ENCODE measurements around the gene AK9.
"Not testable (repeated sequence)": the region's sequence is repeated elsewhere in the genome, so short reads cannot be mapped to it uniquely, and the experiment has no call there.

AK9 gene

DNA sequence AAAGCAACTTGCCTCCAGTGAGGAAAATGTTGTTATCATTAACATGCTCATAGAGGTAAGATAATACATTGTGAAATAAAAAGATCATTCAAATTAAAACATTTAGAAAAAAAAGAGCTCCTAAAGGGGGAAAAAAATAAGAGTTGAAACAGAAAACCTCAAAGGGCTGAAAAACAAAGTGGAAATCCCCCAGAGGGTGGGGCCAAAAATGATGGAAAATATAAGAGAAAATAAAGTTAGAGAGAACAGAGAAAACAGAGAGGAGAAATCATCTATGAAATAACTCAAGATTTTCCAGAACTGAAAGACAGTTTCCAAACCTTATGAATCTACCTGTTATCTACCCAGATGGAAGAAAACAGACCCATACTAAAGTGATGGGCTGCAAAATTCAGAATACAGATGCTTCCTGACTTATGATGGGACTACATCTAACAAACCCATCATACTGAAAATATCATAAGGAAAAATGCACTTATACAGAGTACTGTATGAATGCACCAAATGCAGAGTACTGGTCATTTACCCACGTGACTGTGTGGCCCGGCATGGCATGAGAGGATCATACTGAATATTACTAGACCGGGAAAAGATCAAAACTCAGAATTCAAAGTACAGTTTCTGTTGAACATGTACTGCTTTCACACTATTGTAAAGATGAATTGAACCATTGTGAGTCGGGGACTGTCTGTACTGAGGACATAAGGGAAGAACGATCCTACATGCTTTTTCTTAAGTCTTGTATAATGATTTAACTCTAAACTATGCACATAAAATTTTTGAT is 212.0 kb downstream of the AK9 start:
- DNase-seq (ENCODE audit: low read depth) = no peak

DNA sequence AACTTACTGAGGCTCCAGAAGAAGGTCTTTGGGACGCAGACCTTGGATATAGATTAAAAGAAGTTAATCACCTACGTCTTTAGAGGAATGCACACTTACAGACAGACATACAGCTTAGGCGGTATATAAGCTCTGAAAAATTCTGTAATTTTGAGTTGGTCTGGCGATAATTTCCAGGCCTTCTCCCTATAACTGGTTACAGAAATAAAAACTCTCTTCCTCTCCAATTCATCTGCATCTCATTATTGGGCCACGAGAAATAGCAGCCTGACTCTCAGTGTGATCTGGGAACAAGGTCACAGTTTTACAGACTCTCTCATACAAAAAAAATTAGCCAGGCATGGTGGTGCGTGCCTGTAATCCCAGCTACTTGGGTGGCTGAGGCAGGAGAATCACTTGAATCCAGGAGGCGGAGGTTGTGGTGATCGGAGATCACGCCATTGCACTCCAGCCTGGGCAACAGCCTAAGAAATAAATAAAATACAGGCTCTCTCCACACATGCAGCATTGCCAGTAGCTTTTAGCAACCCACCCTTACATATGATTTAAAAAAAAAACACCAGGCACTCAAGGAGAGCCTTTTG is 212.7 kb downstream of the AK9 start:
- DNase-seq (ENCODE audit: low read depth) = no peak

DNA sequence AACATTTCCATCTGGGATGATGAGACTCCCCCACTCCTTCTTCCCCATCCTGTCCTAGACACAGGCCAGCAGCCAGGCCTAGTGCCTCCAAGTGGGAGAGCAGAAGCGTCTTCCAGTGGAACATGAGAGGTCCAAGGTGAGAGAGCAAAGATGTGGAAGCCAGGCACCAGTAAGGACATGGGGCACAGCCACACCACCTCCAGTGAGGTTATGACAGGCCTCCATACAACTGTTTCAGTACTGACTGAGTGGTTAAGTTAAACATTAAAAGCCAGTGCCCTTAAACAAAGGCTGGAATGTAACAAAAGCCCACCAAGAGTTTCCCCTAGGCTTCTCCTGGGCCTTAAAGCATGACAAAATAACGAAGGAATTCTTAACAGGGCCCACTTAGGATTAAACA is 213.3 kb downstream of the AK9 start:
- no peak for DNase-seq (ENCODE audit: low read depth)

DNA sequence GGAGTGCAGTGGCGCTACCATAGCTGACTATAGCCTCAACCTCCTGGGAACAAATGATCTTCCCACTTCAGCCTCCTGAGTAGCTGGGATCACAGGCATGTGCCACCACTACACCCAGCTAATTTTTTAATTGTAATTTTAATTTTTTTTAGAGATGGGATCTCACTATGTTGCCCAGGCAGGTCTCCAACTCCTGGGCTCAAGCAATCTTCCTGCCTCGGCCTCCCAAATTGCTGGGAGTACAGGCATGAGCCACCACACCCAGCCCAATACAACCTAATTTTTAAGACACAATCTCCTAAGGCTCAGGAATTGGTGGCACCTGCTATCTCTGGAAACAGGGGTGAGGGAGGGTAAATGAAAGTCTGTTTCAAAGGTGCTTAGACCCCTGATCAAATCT is 213.8 kb downstream of the AK9 start:
- no peak for DNase-seq (ENCODE audit: low read depth)

DNA sequence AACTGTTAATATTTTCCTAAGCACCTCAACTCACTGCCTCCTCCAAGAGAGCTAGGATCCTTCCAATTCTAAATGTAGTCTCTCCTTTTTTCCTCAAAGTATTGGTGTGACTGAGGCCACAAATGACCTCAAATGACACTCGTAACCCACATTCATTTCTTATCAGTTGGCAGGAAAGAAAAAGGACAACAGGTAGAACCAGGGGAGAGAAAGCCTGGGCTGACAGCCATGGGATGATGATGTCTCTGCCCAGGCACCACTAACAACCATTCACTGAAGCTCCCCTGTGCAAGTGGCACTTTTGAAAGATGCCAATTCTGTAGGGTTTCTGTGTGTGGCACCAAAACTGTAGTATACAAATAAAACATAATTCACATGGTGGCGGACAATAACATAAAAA is 215.4 kb downstream of the AK9 start:
- DNase-seq (ENCODE audit: low read depth) = no peak

DNA sequence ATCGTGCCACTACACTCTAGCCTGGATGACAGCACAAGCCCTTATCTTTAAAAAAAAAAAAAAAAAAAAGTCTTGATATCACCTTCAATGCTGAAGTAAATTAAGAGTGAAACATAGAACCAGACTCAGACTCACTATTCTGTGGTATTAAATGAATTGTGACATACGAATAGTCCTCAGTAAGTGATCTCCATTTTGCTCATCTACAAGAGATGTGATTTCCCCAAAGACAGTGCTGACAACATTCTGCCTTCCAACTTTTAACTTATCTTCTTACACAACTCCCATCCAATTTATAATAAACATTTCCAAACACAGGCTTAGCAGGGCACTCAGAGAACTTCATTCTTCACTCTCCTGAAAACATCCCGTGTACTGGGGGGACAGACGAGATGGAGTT is 216.0 kb downstream of the AK9 start:
- DNase-seq (ENCODE audit: low read depth) = no peak

DNA sequence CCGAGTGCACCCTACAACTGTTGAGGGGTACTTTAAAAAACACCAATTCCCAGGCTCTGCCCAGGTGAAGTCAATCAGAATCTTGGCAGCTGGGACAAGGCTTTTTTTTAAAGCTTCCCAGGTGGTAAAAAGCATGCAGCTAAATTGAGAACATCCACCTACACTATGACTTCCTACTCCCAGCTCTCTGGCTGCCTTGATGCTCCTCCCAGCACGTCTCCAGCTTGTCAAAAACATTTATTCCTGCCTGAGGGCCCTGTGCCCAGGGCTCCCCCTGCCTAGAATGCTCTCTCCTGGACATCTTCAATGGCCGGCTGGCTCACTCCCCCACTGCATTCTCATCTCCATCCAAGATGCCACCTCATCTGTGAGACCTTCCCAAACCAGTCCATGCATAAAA is 217.9 kb downstream of the AK9 start:
- DNase-seq (ENCODE audit: low read depth) = no peak

DNA sequence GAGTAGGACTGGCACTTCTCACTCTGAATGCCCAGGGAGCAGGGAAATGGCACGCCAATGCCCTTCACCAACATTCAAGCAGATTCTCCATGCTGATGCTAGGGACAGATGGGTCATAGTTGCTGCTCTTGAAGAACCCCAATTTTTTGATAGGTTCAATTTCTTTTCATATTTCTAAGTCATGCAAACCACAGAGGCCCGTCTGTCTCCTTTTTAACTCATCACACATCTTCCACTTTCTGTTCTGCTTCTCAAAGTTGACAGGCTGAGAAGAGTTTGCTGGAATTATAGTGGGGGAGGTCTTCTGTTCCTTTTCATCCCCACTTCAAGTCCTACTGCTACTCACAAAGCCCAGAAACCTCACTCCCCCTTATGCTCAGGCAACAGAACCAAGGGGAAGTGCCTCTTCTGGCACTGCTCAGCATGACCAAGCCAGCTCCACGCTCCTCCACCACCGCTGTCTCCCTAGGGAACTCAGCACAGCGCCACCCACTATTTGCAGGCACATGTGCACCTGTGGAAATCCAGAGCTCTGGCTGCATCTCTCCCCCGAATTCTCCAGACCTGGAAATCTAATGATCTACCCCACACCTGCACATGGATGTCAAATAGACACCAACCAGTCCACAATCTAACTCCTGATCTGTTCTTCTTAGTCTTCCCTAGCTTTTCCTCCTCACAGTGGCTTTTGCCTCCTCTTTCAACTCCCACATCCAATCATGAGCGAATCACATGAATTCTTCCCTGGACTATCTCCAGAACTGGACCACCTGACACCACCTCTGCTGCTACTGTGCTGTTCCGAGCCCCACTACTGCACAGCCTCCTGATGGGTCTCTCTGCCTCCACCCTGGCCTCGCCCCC is 218.6 kb downstream of the AK9 start:
- DNase-seq (ENCODE audit: low read depth) = no peak

DNA sequence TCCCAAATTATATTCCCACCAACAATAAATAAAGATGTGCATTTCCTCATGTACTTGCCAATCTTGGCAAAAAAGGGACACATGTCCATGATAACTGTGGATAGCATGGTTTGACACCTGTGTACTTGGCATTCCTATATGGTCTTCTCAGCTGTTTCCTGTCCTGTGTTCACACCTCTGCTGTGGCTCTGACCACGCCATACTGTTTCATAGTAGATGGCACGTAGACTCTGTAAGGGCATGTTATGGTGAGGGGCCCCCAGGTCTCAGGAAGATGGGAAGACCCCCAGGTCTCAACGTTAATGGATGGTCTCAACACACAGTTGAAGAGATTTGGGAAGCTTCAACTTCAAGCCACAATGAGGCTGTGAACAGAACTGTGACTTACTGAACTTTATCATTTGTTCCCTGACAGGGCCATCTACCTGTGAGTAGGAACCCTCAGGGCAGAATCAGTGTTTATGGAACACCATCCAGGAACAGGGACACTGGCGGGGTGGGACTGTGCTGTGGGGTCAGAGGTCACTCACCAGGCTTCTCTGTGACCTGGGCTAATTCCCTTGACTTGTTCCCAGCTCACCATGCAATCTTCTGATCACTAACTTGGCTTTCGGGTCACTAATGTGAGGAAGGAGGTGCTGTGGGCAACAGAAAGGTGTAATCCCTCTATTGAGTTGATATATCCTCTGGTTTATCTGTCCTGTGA is 219.7 kb downstream of the AK9 start:
- DNase-seq (ENCODE audit: low read depth) = no peak

DNA sequence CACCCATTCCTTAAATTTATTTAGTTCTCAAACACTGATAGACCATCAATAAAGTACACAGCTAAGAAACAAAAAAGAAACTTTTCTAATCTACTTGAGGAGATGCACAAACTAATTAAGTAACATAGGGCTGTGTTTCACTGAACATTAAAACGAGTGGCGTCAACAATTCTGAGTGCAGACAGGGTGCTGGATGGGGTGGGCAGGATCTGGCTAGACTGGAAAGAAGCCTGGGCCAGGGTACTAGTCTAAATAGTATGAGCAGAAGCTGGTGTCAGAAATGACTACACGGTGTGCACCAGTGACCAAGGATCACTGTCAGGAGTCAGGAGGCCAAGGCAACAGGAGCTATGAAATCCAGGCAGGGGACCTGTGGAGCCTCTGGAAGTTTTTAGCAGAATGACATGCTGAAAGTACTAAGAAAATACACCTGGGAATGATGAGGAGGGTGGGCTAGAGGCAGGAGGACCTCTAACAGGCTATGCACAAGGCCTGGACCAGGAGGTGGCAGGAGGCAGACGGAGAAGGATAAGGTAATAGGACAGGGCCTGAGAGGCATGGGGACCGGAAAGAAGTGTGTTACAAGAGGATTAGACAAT is 221.3 kb downstream of the AK9 start:
- DNase-seq (ENCODE audit: low read depth) = no peak

DNA sequence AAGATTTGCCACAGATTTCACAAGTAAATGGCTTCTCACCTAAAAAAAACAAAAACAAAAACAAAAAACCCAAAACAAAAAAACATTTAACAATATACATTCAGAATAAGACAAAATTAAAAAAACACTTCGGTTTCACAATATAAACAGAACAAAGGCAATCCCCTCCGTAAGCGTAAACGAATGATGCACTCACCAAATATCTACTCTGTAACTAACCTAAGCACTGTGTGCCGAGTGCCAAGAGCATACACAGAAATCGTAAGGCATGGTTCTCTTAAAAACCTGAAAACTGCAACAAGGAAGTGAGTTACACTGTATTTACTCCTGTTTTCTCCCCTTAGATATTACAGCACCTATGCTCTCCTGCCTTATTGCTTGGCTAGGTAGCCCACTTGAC is 223.3 kb downstream of the AK9 start:
- no peak for DNase-seq (ENCODE audit: low read depth)

DNA sequence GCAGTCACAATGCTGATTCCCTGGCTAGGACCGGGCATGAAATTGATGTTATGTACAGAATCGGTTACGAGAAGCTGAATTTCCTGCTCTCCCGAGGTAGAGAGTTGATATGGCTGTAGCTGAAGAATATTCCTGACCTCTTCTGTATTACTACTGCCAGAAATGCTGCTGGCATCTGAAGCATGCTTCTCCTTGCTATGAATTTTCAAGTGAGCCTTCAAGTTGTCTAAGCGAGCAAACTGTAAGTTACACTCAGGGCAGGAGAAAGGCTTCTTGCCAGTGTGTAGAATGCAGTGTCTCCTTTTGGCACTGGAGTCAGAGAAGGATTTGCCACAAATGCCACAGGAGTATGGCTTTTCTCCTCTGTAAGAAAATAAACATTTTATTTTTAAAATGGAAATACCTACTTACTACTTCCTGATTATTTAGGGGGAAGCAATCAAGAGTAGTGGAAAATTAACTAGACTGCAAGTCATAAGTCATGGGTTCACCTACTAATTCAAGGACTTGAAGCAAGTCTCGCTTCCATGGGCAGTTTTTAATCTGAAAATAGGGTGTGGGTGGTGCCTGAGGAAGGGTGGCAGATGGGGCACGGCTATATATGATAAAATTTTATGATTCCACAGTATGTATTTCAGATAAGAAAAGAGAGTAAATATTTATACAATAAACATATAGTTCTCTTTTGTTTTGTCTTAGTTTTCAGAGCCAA is 224.6 kb downstream of the AK9 start:
- DNase-seq (ENCODE audit: low read depth) = no peak

DNA sequence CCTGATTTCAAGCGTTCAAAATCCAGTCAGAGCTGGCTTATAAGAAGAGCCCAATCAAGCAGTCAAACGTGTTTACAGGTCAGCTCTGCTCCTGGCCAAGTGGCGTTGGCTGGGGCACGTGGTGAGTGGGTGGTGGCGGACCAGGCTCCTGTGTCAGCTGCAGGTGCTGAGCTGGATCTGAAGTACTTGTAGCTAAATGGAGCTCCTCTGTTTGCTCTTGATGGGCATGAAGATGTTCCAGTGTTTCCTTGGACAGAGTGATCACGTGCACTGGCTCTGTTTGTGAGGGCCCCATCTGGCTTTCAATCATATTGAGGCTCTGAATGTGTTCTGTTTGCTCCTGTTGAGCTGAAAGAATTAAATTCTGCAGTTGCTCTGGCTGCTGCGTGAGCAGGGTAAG is 225.2 kb downstream of the AK9 start:
- DNase-seq (ENCODE audit: low read depth) = no peak

DNA sequence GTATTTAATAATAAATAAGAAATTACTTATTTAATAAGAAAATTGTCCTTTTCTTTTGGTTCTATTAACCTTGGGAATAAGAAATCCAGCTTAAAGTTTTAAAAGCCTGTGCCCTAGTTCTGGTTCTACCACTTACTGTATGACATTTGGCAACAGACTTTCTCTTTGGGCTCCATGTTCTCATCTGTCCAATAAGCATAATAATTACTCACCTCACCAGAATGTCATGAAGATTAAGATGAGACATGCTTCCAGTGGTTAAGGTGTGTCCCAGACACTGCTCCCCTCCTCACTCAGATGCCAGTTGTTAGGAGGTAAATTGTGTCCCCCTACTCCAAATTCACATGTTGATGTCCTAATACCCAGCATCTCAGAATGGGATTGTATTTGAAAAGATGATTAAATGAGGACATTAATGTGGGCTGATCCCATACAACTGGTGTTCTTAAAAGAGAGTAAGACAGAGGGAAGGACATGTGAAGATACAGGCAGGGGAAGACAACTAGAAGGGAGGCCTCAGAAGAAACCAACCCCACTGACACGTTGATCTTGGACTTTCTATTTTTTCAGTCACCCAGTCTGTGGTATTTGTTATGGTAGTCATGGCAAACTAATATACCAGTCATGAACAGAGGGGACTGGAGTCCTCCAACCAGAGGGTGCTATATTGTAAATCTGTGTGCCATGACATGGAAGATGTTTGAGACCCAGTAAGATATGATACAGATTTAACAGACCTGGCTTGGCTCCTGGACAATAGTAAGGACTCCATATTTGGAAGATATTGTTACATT is 229.1 kb downstream of the AK9 start:
- DNase-seq (ENCODE audit: low read depth) = no peak

DNA sequence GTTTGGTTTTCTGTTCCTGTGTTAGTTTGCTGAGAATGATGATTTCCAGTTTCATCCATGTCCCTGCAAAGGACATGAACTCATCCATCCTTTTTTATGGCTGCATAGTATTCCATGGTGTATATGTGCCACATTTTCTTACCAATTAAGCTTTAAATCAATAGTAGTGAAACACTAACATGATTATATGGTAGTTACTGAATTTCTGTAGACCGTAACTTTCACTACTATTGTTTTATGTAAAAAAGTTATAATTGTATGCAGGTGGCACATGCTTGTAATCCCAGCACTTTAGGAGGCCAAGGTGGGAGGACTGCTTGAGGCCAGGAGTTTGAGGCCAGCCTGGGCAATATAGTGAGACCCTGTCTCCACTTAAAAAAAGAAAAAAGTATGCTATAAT is 229.8 kb downstream of the AK9 start:
- DNase-seq (ENCODE audit: low read depth) = not testable (repeated sequence)

DNA sequence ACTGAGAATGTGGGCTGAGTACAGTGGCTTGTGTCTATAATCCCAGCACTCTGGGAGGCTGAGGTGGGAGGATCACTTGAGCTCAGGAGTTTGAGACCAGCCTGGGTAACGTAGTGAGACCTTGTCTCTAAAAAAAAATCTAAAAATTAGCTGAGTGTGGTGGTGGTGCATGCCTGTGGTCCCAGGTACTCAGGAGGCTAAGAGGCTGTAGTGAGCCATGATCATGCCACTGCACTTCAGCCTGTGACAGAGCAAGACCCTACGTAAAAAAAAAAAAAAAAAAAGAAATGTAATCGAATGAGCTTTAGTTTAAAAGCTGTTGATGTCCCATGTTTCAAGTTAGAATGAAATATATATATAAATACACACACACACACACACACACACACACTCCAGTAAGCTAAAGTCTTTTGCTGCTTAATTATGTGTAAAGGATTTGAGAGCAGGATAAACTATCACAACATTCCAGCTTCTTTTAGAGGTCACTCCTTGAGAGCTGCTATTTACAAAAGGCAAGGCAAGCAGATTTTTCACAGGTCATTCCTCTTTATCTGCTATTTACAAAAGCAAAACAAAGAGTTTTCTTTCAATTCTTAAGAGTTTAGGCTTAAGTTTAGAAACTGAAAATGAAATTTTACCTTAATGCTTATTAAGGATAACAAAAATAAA is 230.7 kb downstream of the AK9 start:
- DNase-seq (ENCODE audit: low read depth) = no peak

DNA sequence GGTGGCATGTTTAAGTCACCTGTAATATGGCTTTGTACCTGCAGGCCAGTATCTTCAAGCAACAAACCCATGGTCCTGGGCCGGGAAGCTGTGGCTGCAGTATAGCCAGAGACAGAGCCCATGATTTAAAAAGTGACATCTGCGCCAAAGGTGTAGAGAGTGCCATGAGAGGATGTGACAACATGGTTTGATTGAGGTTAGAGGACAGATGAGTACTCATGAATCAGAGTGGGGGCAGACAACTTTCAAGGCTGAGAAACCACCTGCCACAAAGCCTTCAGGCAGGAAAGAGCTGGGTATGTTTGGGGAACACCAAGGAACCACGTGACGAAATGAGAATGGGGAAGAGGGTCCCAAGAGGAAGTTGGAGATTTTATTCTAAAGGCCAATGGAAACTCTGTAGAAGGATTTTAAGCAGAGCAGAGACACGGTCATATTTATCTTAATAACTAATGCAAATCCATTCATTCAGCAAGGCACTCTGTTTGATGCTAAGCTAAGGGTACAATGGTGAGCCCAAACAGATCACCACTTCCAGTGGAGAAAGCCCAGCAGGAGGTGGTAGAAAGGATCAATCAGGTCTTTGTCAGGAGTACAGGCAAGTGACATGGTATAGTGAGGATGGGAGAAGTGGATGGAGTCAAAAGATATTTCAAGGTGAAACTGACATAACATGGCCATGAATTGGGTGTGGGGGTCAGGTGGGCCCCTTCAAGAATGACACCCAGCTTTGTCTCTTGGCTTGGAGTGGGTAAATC is 232.0 kb downstream of the AK9 start:
- peak; percentile 25 for DNase-seq (ENCODE audit: low read depth)

DNA sequence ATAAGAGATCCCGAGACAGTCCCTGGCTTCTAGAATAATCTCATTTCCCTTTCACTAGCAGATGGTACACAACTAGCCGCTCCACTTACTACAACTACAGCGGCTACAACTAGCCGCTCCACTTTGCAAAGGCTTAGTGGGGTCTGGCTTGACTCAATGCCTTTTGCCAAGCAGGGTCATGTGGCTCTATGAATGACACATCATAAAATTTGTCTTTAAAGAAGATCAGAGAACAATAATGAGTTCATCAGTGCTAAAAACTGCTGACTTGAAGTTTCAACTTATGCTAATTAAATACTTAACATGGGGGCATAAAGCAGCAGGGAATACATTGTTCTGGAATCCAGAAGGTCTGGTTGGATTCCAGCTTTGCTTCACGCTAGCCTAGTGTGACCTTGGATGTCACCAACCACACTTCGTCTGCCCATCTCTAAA is 233.4 kb downstream of the AK9 start:
- no peak for DNase-seq (ENCODE audit: low read depth)
